ENCODE results near the gene TSPAN12.

DNA sequence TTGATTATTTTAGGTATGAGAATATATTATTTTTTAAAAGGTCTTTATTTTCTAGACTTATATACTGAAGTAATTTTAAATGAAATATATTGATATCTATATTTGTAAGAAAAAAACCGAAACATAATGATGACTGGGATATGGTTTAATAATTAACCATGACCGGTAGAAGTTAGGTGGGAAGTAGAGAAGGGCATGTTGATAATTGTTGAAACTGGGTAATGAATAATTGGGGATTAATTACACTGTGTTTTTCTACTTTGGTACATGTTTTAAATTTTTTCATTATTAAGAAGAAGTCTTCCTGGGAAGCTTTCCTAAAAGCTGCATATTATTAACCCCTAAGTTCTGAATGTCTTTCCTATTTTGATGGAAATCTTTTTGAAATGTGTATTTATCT, 16.3 kb downstream of the TSPAN12 start:
- TF ChIP-seq CTCF (IDR thresholded peaks at IDR 0.05), result no peak
- TF ChIP-seq POLR2A (IDR thresholded peaks at IDR 0.05; ENCODE audit: low read depth), result no peak
- no peak for TF ChIP-seq POLR2AphosphoS5 (IDR thresholded peaks at IDR 0.05)
- TF ChIP-seq EP300 (IDR thresholded peaks at IDR 0.05), result no peak
